Myocyte (in vitro differentiated cells): Measurements from ENCODE around the gene CAPN13. TPM values are rescaled to one million over a fixed set of nuclear protein-coding genes. Genes with fewer than 3 reads are reported as not detected.
"Not testable (repeated sequence)": the region's sequence is repeated elsewhere in the genome, so short reads cannot be mapped to it uniquely, and the experiment has no call there.

Experiments
- DNase-seq: peaks from one replicate; pipeline ENCODE4 v3.0.0-alpha.2; 2012; ENCODE audit warnings: low read depth
- total RNA-seq: library from RNA; depleted of rRNA; stranded (reverse); fragments of >200 nt; gene quantifications from 2 replicates; pipeline ENCODE4 v1.2.3, GENCODE V29; 2014

The CAPN13 gene
- total RNA-seq, 1 donor from 2014 or later = not detected

GRCh38 chr2:30705711-30706533 lies 101.3 kb downstream of the CAPN13 start:
- no peak for DNase-seq

DNA sequence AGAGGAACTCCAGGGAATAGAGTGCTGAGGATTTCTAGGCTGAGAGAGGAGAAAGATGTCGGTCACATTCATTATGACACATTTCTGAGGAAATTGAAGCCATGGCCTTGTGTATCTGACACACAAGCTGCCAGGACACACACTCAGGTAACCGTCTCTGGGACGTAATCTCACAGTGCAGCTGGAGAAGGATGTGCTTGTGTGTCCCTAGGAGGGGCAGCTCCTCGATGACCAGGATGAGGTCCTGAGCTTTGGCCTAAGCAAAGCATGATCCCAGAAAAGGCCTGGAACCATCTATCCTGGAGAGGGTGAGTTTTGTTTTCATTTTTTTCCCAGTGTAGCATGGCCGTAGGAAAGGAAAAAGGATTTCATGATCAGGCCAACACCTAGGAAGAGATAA lies 102.2 kb downstream of the CAPN13 start:
- no peak for DNase-seq

GRCh38 chr2:30704309-30705020 lies 102.8 kb downstream of the CAPN13 start:
- DNase-seq = no peak

DNA sequence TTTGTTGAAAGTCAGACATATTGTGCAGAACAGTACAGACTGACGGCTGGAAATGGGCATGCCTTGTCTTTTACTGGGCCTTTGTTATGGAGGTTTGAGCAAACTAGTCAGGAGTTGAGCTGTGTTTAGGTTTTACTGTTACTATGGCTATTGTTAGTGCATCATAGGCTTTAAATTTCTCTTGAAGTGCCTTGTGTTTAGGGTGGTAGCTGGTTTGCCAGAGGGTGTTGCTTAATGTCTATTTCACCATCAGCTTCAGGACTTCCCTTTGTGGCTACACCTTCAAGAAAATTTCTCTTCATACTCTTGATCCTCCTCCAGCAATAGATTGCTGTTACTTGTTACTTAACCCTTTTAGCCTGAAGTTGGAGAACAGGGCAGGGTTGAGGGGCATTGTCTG lies 104.6 kb downstream of the CAPN13 start:
- DNase-seq = no peak

DNA sequence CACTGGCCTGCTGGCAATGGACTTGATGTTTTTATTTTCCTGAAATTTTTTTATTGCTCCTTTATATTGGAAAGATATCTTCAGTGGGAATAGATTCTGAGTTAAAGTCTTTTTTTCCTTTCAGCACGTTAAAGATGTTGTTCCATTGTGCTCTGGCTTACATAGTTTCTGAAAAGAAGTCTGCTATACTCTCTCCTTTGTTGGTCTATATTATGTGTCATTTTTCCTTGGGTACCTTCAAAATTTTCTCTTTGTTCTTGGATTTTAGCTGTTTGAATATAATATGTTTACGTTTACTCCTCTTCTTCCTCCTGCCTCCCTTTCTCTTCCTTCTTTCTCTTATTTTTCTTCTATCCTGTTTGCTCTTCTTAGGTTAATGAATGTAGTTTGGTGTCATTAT lies 105.5 kb downstream of the CAPN13 start:
- no peak for DNase-seq

GRCh38 chr2:30697242-30698103 lies 109.8 kb downstream of the CAPN13 start:
- not testable (repeated sequence) for DNase-seq

- DNase-seq = no peak
These were observed 111.5 kb downstream of the CAPN13 start for GRCh38 chr2:30695749-30696148.

- peak; percentile 36 for DNase-seq
These were observed 112.8 kb downstream of the CAPN13 start for GRCh38 chr2:30694286-30695055.

DNA sequence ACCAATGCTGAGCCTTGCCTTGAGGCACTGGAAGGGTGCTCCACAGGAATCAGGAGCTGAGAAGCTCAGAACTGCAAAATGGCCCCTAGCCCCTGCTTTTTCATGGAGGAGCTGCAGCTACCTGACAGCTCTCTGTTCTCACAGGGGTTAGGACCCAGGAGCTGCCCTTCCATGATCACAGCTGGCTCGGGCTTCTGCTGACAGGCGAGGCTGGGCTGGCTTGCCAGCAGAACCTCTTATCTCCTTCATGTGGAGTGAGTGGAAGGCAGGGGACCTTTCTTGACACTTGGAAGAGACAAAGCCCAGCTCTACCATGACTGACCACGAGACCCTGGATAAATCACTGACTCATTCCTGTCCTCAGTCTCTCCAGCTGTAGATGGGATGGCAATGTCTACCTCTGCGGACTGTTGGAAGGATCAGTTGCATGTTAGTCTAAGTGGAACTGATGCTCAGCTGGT lies 113.4 kb downstream of the CAPN13 start:
- DNase-seq = no peak

DNA sequence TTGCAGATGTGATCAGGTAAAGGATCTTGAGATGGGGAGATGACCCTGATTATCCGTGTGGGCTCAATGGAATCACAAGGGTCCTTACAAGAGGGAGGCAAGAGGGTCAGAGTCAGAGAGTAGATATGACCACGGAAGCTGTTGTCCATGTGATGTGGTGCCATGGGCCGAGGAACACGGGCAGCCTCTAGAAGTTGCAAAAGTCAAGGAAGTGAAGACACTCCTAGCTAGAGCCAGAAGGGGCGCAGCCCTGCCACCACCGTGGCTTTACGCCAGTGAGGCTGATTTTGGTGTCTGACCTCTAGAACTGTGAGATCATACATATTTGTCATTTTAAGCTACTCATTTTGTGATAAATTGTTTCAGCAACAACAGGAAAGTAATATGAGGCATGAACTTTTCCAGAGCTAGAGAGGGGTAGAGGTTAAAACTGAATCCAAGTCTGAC lies 114.4 kb downstream of the CAPN13 start:
- no peak for DNase-seq

GRCh38 chr2:30691948-30692828 lies 115.1 kb downstream of the CAPN13 start:
- peak; percentile 31 for DNase-seq

GRCh38 chr2:30691091-30691947 lies 115.9 kb downstream of the CAPN13 start:
- no peak for DNase-seq

DNA sequence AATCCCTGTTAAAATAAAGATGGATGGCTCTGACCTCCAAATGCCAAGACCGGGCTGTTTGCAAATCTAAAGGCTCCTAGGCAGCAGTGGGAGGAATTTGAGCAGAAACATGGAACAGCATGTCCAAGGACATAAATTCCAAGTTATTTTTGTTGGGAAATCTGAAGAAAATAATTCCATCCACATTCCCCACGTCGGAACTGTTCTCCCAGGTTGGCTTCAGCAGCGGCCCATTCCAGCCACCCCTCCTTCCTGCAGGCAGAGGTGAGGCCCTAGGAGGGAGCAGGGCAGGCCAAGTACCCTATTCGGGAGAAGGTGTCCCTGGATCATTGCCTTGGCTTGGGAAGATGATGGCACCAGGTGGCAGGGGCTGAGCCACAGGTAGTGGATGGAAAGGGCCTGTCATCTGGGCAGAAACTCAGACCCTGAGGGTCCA lies 117.1 kb downstream of the CAPN13 start:
- no peak for DNase-seq

DNA sequence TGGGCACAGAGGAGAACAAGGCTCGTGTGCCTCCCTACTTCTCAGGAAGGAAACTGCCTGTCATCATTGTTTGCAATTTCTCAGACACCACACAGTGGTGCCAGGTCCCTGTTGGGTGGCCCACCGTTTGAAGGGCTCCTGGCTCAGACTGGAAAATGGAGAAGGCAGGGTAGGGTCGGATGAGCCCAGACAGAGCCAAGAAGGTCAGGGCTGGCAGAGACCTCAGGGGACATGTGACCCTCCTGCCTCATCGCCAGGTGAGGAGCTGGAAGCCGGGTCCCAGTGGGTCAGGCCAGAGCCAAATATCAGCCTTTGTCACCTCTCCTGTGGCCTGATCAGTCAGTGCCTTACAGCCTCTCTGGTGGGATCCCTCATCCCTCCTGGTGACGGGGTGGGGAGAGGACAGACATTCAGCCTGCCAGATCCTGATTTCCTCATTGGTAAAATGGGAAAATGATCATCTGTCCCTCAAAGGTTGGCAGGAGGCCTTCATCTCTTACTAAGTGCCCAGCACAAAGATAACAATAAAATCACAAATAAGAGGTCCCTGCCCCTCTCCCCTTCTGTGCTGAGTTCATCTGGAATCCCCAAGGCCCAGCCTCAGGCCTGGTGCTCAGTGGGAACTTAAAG lies 117.6 kb downstream of the CAPN13 start:
- DNase-seq = no peak

- DNase-seq = peak; percentile 73
These were observed 118.3 kb downstream of the CAPN13 start for GRCh38 chr2:30688956-30689401.

GRCh38 chr2:30686669-30687068 lies 120.6 kb downstream of the CAPN13 start:
- no peak for DNase-seq

- DNase-seq = no peak
These were observed 121.2 kb downstream of the CAPN13 start for GRCh38 chr2:30686000-30686399.

GRCh38 chr2:30684996-30685395 lies 122.2 kb downstream of the CAPN13 start:
- no peak for DNase-seq
